H1 (cell line): ENCODE data around the gene LCE4A. TPM values are rescaled to one million over a fixed set of nuclear protein-coding genes. Genes with fewer than 3 reads are reported as not detected.

ENCODE experiments used
- CTBP2 ChIP-seq: IDR thresholded peaks from 2 replicates; pipeline ENCODE4 v1.7.0; 2011; ENCODE audit warnings: borderline replicate concordance, mild to moderate bottlenecking, moderate library complexity, mixed read lengths, low read length; ENCODE audit not compliant: insufficient read depth, insufficient read length
- GTF2F1 ChIP-seq: IDR thresholded peaks from 2 replicates; pipeline ENCODE4 v1.6.1; 2012; ENCODE audit warnings: low read depth, low read length, improper control_type of control experiment, borderline replicate concordance
- JUND ChIP-seq: IDR thresholded peaks from 2 replicates; pipeline ENCODE4 v1.6.1; 2011; ENCODE audit warnings: mild to moderate bottlenecking, improper control_type of control experiment, low read length
- POLR2A ChIP-seq, 2 experiments: IDR thresholded peaks; 1 replicate in 1 of 2; 2 replicates in 1 of 2; pipeline ENCODE4 v1.6.1; 2011; ENCODE audit warnings: low read depth in 2 of 2, low read length in 2 of 2, mild to moderate bottlenecking in 2 of 2; ENCODE audit errors: control extremely low read depth in 1 of 2
- SP1 ChIP-seq: IDR thresholded peaks from 2 replicates; pipeline ENCODE4 v1.6.1; 2011; ENCODE audit warnings: low read depth, low read length
- TCF12 ChIP-seq: IDR thresholded peaks from 2 replicates; pipeline ENCODE4 v1.6.1; 2011; ENCODE audit warnings: low read depth, mild to moderate bottlenecking, low read length
- polyA plus RNA-seq, 7 experiments: library from polyadenylated mRNA; depleted of rRNA in 3 of 7; stranded (reverse) in 5 of 7; unstranded in 2 of 7; fragments of >200 nt in 5 of 7; fragments of 200-250 nt in 2 of 7; gene quantifications; 1 replicate in 5 of 7; 2 replicates in 1 of 7; 4 replicates in 1 of 7; pipeline versions ENCODE4 v1.2.1 to v1.2.3, GENCODE V29; 2011 to 2013; ENCODE audit warnings: missing spikeins in 2 of 7, mixed read lengths in 2 of 7
- total RNA-seq: library from RNA; stranded (reverse); fragmentation: NEBNext Ultra II Directional; extraction: Animal tissue kit (Norgen Biotek cat#: 25700); gene quantifications from 2 replicates; pipeline ENCODE4 v1.2.1, GENCODE V29; 2021
- TF ChIP-seq, protein P1 (sequence below): fragments of 300-600 bp; sonication (generic); IDR thresholded peaks from 2 replicates; pipeline ENCODE4 v1.7.1; 2012; ENCODE audit warnings: low read length, moderate library complexity, mild to moderate bottlenecking, inconsistent platforms; ENCODE audit not compliant: insufficient replicate concordance

Gene LCE4A
- total and polyA plus RNA-seq, 2 of the 8 experiments (the other 6 are each of a cell fraction or from before 2014, with no cell fraction given): not detected

GRCh38 chr1:152753586-152753985 lies 45.6 kb downstream of the LCE4A start (continued):
- TF ChIP-seq CTBP2 (no peak), SP1 (no peak), POLR2A (IDR thresholded peaks at IDR 0.05; ENCODE audit: control extremely low read depth in 1 of 2, low read depth in 2 of 2, low read length in 2 of 2) (no peak), GTF2F1 (no peak), JUND (no peak), TCF12 (no peak)
- TF ChIP-seq, protein P1, sequence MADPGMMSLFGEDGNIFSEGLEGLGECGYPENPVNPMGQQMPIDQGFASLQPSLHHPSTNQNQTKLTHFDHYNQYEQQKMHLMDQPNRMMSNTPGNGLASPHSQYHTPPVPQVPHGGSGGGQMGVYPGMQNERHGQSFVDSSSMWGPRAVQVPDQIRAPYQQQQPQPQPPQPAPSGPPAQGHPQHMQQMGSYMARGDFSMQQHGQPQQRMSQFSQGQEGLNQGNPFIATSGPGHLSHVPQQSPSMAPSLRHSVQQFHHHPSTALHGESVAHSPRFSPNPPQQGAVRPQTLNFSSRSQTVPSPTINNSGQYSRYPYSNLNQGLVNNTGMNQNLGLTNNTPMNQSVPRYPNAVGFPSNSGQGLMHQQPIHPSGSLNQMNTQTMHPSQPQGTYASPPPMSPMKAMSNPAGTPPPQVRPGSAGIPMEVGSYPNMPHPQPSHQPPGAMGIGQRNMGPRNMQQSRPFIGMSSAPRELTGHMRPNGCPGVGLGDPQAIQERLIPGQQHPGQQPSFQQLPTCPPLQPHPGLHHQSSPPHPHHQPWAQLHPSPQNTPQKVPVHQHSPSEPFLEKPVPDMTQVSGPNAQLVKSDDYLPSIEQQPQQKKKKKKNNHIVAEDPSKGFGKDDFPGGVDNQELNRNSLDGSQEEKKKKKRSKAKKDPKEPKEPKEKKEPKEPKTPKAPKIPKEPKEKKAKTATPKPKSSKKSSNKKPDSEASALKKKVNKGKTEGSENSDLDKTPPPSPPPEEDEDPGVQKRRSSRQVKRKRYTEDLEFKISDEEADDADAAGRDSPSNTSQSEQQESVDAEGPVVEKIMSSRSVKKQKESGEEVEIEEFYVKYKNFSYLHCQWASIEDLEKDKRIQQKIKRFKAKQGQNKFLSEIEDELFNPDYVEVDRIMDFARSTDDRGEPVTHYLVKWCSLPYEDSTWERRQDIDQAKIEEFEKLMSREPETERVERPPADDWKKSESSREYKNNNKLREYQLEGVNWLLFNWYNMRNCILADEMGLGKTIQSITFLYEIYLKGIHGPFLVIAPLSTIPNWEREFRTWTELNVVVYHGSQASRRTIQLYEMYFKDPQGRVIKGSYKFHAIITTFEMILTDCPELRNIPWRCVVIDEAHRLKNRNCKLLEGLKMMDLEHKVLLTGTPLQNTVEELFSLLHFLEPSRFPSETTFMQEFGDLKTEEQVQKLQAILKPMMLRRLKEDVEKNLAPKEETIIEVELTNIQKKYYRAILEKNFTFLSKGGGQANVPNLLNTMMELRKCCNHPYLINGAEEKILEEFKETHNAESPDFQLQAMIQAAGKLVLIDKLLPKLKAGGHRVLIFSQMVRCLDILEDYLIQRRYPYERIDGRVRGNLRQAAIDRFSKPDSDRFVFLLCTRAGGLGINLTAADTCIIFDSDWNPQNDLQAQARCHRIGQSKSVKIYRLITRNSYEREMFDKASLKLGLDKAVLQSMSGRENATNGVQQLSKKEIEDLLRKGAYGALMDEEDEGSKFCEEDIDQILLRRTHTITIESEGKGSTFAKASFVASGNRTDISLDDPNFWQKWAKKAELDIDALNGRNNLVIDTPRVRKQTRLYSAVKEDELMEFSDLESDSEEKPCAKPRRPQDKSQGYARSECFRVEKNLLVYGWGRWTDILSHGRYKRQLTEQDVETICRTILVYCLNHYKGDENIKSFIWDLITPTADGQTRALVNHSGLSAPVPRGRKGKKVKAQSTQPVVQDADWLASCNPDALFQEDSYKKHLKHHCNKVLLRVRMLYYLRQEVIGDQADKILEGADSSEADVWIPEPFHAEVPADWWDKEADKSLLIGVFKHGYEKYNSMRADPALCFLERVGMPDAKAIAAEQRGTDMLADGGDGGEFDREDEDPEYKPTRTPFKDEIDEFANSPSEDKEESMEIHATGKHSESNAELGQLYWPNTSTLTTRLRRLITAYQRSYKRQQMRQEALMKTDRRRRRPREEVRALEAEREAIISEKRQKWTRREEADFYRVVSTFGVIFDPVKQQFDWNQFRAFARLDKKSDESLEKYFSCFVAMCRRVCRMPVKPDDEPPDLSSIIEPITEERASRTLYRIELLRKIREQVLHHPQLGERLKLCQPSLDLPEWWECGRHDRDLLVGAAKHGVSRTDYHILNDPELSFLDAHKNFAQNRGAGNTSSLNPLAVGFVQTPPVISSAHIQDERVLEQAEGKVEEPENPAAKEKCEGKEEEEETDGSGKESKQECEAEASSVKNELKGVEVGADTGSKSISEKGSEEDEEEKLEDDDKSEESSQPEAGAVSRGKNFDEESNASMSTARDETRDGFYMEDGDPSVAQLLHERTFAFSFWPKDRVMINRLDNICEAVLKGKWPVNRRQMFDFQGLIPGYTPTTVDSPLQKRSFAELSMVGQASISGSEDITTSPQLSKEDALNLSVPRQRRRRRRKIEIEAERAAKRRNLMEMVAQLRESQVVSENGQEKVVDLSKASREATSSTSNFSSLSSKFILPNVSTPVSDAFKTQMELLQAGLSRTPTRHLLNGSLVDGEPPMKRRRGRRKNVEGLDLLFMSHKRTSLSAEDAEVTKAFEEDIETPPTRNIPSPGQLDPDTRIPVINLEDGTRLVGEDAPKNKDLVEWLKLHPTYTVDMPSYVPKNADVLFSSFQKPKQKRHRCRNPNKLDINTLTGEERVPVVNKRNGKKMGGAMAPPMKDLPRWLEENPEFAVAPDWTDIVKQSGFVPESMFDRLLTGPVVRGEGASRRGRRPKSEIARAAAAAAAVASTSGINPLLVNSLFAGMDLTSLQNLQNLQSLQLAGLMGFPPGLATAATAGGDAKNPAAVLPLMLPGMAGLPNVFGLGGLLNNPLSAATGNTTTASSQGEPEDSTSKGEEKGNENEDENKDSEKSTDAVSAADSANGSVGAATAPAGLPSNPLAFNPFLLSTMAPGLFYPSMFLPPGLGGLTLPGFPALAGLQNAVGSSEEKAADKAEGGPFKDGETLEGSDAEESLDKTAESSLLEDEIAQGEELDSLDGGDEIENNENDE: no peak
